ENCODE results near the gene TMEM132A.

TMEM132A gene

GRCh38 chr11:60936467-60937143, 12.3 kb downstream of the TMEM132A start:
- no peak overlapping the region for H3K27ac ChIP-seq
- TF ChIP-seq CTCF (IDR thresholded peaks at IDR 0.05) = no peak
- TF ChIP-seq ZFX (IDR thresholded peaks at IDR 0.05; ENCODE audit: borderline replicate concordance) = no peak

GRCh38 chr11:60937144-60937527, 12.9 kb downstream of the TMEM132A start:
- TF ChIP-seq CTCF (IDR thresholded peaks at IDR 0.05) = no peak
- TF ChIP-seq ZFX (IDR thresholded peaks at IDR 0.05; ENCODE audit: borderline replicate concordance) = no peak
- H3K27ac ChIP-seq = no peak overlapping the region

GRCh38 chr11:60937811-60938210, 13.6 kb downstream of the TMEM132A start:
- TF ChIP-seq ZFX (IDR thresholded peaks at IDR 0.05; ENCODE audit: borderline replicate concordance) = no peak
- no peak for TF ChIP-seq CTCF (IDR thresholded peaks at IDR 0.05)
- H3K27ac ChIP-seq = no peak overlapping the region

- no peak overlapping the region for H3K27ac ChIP-seq
- TF ChIP-seq CTCF (IDR thresholded peaks at IDR 0.05) (no peak), ZFX (IDR thresholded peaks at IDR 0.05; ENCODE audit: borderline replicate concordance) (no peak)
Measured at GRCh38 chr11:60938500-60938899, 14.2 kb downstream of the TMEM132A start.

GRCh38 chr11:60939301-60939700, 15.0 kb downstream of the TMEM132A start:
- TF ChIP-seq ZFX (IDR thresholded peaks at IDR 0.05; ENCODE audit: borderline replicate concordance) (no peak), CTCF (IDR thresholded peaks at IDR 0.05) (no peak)
- H3K27ac ChIP-seq = no peak overlapping the region

- TF ChIP-seq ZFX (IDR thresholded peaks at IDR 0.05; ENCODE audit: borderline replicate concordance) (no peak), CTCF (IDR thresholded peaks at IDR 0.05) (no peak)
- no peak overlapping the region for H3K27ac ChIP-seq
Measured at GRCh38 chr11:60939855-60940254, 15.6 kb downstream of the TMEM132A start.

GRCh38 chr11:60941371-60942119, 17.3 kb downstream of the TMEM132A start:
- 0 out of 2 replicates have a peak overlapping the region, but pooled peaks have one; percentile 15 for H3K27ac ChIP-seq
- TF ChIP-seq CTCF (IDR thresholded peaks at IDR 0.05) (no peak), ZFX (IDR thresholded peaks at IDR 0.05; ENCODE audit: borderline replicate concordance) (no peak)

Measured in 22Rv1 (cell line).